NCI-H510A (cell line): ENCODE results near the gene TAF6.

ENCODE experiments used
- DNase-seq: peaks from one replicate; lab custom pipeline; 2025; lab: John Stamatoyannopoulos, UW

The TAF6 gene

DNA sequence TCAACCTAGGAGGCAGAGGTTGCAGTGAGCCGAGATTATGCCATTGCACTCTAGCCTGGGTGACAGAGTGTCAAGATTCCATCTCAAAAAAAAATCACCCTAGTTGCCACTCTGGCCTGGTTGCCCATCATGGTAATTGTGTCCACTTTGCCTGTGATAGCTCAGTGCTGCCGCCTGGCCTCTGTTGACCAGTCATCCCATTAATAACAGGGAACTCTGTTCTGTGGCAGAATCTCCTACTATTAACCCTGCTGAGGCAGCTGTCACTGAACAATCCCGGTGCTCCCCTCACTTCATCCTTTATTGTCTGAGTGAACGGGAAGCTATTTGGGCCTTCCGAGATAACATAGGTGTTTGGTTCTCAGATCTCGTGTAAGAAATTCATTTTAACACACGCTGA lies 52.2 kb downstream of the TAF6 start:
- no peak for DNase-seq

GRCh38 chr7:100065452-100066186 lies 53.5 kb downstream of the TAF6 start:
- no peak for DNase-seq

- no peak for DNase-seq
These were observed 55.0 kb downstream of the TAF6 start for GRCh38 chr7:100064162-100064561.

- DNase-seq: no peak
These were observed 55.8 kb downstream of the TAF6 start for GRCh38 chr7:100063376-100063775.

- DNase-seq: no peak
These were observed 57.5 kb downstream of the TAF6 start for GRCh38 chr7:100061518-100062193.

- DNase-seq: no peak
These were observed 59.9 kb downstream of the TAF6 start for GRCh38 chr7:100059251-100059739.
